Sigmoid colon (tissue), 7 donors: Measurements from ENCODE around the gene SHANK3. TPM values are rescaled to one million over a fixed set of nuclear protein-coding genes. Genes with fewer than 3 reads are reported as not detected.

ENCODE experiments used
- DNase-seq: peaks from one replicate; pipeline ENCODE4 v3.0.0-alpha.2; 2019
- H3K27ac ChIP-seq, 4 donors: fragments of 200-600 bp; sonication (generic); one replicate each; pipeline ENCODE4 v1.5.1; 2016 to 2019; ENCODE audit warnings: mild to moderate bottlenecking in 1 of 4
- H3K27me3 ChIP-seq, 3 donors: fragments of 200-600 bp; sonication (generic); one replicate each; pipeline ENCODE4 v1.5.1; 2019; ENCODE audit warnings: mild to moderate bottlenecking in 1 of 3
- H3K36me3 ChIP-seq, 4 donors: fragments of 200-600 bp; sonication (generic); one replicate each; pipeline ENCODE4 v1.5.1; 2016 to 2019
- H3K4me1 ChIP-seq, 4 donors: fragments of 200-600 bp; sonication (generic); one replicate each; pipeline ENCODE4 v1.5.1; 2017 to 2019
- H3K4me3 ChIP-seq, 4 donors: fragments of 200-600 bp; sonication (generic); one replicate each; pipeline ENCODE4 v1.5.1; 2017 to 2019; ENCODE audit warnings: mild to moderate bottlenecking in 2 of 4, moderate library complexity in 1 of 4
- H3K9me3 ChIP-seq, 4 donors: fragments of 200-600 bp in 3 of 4; sonication (generic) in 3 of 4; one replicate each; pipeline versions ENCODE4 v1.5.1 to v1.6.1; 2013 to 2019
- EP300 ChIP-seq, 4 donors: sonication (generic); formaldehyde crosslinking; IDR thresholded peaks; one replicate each; pipeline ENCODE4 v1.6.1; 2017; ENCODE audit warnings: antibody characterized with exemption in 4 of 4
- POLR2A ChIP-seq, 2 donors: fragments of 450-650 bp; IDR thresholded peaks; one replicate each; pipeline ENCODE4 v1.6.1; 2016; ENCODE audit warnings: antibody characterized with exemption in 2 of 2, mild to moderate bottlenecking in 2 of 2, moderate library complexity in 2 of 2
- POLR2AphosphoS5 ChIP-seq, 4 donors: sonication (generic); formaldehyde crosslinking; IDR thresholded peaks; one replicate each; pipeline ENCODE4 v1.6.1; 2017; ENCODE audit warnings: antibody characterized with exemption in 4 of 4
- WGBS, 2 donors: extraction: QIAGEN DNeasy Blood & Tissue Kit; methylation state at CpG; one replicate each; pipeline ENCODE4 v1.1.7; 2013; 5-methylcytosine and 5-hydroxymethylcytosine counted together
- intact Hi-C: fragments of 100-400 bp; cut with DNase I; formaldehyde crosslinking; loops from one replicate; pipeline ENCODE4 v1.15.1; 2023
- polyA plus RNA-seq, 3 donors: library from polyadenylated mRNA; stranded (reverse); fragments of 200-250 nt; gene quantifications; one replicate each; pipeline ENCODE4 v1.2.3, GENCODE V29; 2013
- total RNA-seq, 4 donors: library from RNA; depleted of rRNA; stranded (reverse); fragments of >200 nt; gene quantifications; one replicate each; pipeline ENCODE4 v1.1.0, GENCODE V29; 2016
- TF ChIP-seq, protein P1 (sequence below), 4 experiments: fragments of 450-650 bp in 3 of 4; fragments of 200-600 bp in 1 of 4; IDR thresholded peaks; one replicate each; pipeline ENCODE4 v1.5.1; 2016 to 2019; ENCODE audit warnings: antibody characterized with exemption in 4 of 4, mild to moderate bottlenecking in 3 of 4, moderate library complexity in 2 of 4
- donor health status: healthy with polysubstance abuse.
- donor health status: Bipolar disorder and iron deficiency.
- donor health status: healthy.

Gene SHANK3
- total and polyA plus RNA-seq, 7 donors = 0.23 to 14.4 (median 3.2) TPM

DNA sequence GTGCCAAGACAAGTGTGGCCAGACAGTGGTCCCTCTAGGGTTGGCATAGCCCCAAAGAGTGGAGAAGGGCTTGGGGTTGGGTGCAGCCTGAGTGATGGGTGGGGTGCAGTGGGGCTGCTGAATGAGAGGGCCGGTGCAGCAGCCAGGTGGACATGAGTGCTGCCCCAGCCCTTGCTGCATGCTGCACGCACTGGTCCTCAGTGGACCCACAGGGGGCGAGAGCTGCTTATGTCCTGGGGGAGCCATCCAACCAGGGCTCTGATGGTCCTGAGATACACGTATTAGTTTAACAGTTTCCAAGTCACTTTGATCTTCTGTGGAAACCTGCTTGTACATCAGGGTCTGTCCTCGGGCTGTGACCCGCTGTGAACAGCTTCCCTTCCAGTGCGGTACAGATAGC, 41.5 kb downstream of the SHANK3 start:
- intact Hi-C loops = no loop called here
- Histone ChIP-seq H3K27ac (no peak overlapping the region), H3K9me3 (no peaks in the 10 kb centered on the region), H3K4me1 (peaks cover 0 to 4% (median 0%) of the 10 kb centered on the region in 4 donors), H3K27me3 (no peaks in the 10 kb centered on the region), H3K4me3 (no peak overlapping the region), H3K36me3 (no peaks in the 10 kb centered on the region)
- TF ChIP-seq, protein P1, sequence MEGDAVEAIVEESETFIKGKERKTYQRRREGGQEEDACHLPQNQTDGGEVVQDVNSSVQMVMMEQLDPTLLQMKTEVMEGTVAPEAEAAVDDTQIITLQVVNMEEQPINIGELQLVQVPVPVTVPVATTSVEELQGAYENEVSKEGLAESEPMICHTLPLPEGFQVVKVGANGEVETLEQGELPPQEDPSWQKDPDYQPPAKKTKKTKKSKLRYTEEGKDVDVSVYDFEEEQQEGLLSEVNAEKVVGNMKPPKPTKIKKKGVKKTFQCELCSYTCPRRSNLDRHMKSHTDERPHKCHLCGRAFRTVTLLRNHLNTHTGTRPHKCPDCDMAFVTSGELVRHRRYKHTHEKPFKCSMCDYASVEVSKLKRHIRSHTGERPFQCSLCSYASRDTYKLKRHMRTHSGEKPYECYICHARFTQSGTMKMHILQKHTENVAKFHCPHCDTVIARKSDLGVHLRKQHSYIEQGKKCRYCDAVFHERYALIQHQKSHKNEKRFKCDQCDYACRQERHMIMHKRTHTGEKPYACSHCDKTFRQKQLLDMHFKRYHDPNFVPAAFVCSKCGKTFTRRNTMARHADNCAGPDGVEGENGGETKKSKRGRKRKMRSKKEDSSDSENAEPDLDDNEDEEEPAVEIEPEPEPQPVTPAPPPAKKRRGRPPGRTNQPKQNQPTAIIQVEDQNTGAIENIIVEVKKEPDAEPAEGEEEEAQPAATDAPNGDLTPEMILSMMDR (IDR thresholded peaks at IDR 0.05) = no peak
- TF ChIP-seq EP300 (IDR thresholded peaks at IDR 0.05) (no peak), POLR2A (IDR thresholded peaks at IDR 0.05) (no peak), POLR2AphosphoS5 (IDR thresholded peaks at IDR 0.05) (no peak)
- 91 to 94% methylated on average over 7 of the region's 7 CpGs for WGBS, 2 donors
- DNase-seq = no peak

DNA sequence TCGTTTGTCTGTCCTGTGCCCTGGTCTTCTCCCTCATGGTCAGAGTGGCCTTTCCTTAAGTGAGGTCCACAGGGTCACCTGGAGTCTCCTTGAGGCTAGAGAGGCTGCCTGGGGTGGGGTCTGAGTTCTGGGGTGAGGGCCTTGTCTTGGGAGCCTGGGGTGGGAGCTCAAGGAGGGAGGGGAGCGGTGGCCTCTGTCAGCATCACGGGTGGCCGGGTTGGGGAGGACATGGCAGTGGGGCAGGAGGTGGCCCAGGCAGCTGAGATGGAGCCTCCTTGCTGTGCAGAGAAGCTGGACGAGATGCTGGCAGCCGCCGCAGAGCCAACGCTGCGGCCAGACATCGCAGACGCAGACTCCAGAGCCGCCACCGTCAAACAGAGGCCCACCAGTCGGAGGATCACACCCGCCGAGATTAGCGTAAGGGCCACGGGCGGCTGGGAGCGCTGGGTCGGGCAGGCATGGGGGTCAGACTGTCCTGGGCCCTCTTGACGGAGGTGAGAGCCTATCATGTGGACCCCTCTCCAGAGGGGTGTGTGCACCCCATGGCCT, 42.1 kb downstream of the SHANK3 start:
- Histone ChIP-seq H3K27ac (no peak overlapping the region), H3K27me3 (peaks cover 1 to 5% (median 4%) of the 10 kb centered on the region in 3 donors), H3K36me3 (no peaks in the 10 kb centered on the region), H3K4me3 (no peak overlapping the region), H3K4me1 (peaks cover 0 to 4% (median 0%) of the 10 kb centered on the region in 4 donors), H3K9me3 (no peaks in the 10 kb centered on the region)
- TF ChIP-seq POLR2A (IDR thresholded peaks at IDR 0.05) = no peak
- no peak for TF ChIP-seq POLR2AphosphoS5 (IDR thresholded peaks at IDR 0.05)
- no peak for TF ChIP-seq EP300 (IDR thresholded peaks at IDR 0.05)
- TF ChIP-seq, protein P1 (IDR thresholded peaks at IDR 0.05) = no peak
- intact Hi-C loops = no loop called here
- WGBS, 2 donors = 92 to 94% methylated on average over 22 of the region's 22 CpGs
- DNase-seq = no peak

DNA sequence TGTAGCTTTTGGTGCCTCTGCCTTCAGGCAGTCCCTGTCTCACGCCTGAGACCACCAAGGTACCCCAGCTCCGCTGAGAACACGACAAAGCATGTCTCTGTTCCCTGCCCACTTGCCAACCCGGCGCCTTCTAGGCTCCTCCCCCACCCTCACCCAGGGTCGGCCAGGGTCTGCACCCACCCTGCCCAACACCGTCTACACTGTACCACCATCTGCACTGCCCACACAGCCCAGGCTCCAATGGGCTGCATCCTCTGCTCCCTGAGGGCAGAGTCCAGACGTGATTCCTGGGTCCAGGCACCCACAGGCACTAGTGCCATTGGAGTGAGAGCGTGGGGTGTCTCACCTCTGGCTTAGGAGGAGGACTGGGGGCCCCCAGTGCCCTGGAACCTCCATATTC, 42.6 kb downstream of the SHANK3 start:
- H3K36me3 ChIP-seq = no peaks in the 10 kb centered on the region
- WGBS, 2 donors = 87 to 88% methylated on average over 9 of the region's 9 CpGs
- peaks cover 0 to 5% (median 3%) of the 10 kb centered on the region in 4 donors for H3K4me1 ChIP-seq
- H3K4me3 ChIP-seq = no peak overlapping the region
- intact Hi-C loops = no loop called here
- TF ChIP-seq POLR2A (IDR thresholded peaks at IDR 0.05) (no peak), POLR2AphosphoS5 (IDR thresholded peaks at IDR 0.05) (no peak), EP300 (IDR thresholded peaks at IDR 0.05) (no peak)
- TF ChIP-seq, protein P1 (IDR thresholded peaks at IDR 0.05) = no peak
- no peak overlapping the region for H3K27ac ChIP-seq
- no peaks in the 10 kb centered on the region for H3K9me3 ChIP-seq
- DNase-seq = no peak
- H3K27me3 ChIP-seq = peaks cover 7 to 10% (median 10%) of the 10 kb centered on the region in 3 donors

DNA sequence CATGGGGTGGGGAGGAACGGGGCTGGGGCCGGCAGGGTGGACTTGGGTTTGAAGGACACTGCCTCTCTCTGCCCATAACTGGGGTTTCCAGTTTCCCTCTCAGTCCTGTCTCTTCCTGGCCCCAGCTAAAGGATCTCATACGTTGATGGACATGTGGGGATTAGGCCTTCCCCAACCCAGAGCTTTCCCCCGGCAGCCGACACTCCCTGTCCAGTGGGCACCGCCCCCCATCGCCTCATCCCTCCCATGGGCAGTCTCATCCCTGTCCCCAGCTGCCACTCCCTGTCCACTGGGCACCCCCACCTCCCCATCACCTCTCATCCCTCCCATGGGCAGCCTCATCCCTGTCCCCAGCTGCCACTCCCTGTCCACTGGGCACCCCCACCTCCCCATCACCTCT, 43.2 kb downstream of the SHANK3 start:
- no peak overlapping the region for H3K4me3 ChIP-seq
- intact Hi-C loops = no loop called here
- no peak for DNase-seq
- peaks cover 0 to 8% (median 6%) of the 10 kb centered on the region in 4 donors for H3K4me1 ChIP-seq
- no peak for TF ChIP-seq POLR2AphosphoS5 (IDR thresholded peaks at IDR 0.05)
- no peak for TF ChIP-seq POLR2A (IDR thresholded peaks at IDR 0.05)
- TF ChIP-seq, protein P1 (IDR thresholded peaks at IDR 0.05) = no peak
- TF ChIP-seq EP300 (IDR thresholded peaks at IDR 0.05) = no peak
- no peaks in the 10 kb centered on the region for H3K9me3 ChIP-seq
- 91% methylated on average over 7 of the region's 7 CpGs for WGBS, 2 donors
- peaks cover 7 to 15% (median 15%) of the 10 kb centered on the region in 3 donors for H3K27me3 ChIP-seq
- H3K27ac ChIP-seq = no peak overlapping the region
- no peaks in the 10 kb centered on the region for H3K36me3 ChIP-seq
